HG03025 (cell line): ENCODE data around the gene RAD51B.

ENCODE experiments used
- ATAC-seq: cut with Tn5 transposase; IDR thresholded peaks from one replicate; pipeline ENCODE4 v1.9.1; 2021; ENCODE audit warnings: mild to moderate bottlenecking, moderate library complexity; ENCODE audit not compliant: unreplicated experiment, low FRiP score

Gene RAD51B

GRCh38 chr14:68675233-68675577, 855.6 kb downstream of the RAD51B start:
- no peak for ATAC-seq

GRCh38 chr14:68676511-68676943, 856.9 kb downstream of the RAD51B start:
- ATAC-seq: no peak

- ATAC-seq: no peak
Observed at GRCh38 chr14:68677476-68677875, 857.9 kb downstream of the RAD51B start.

GRCh38 chr14:68677901-68678300, 858.3 kb downstream of the RAD51B start:
- no peak for ATAC-seq

GRCh38 chr14:68678471-68678870, 858.9 kb downstream of the RAD51B start:
- no peak for ATAC-seq

- no peak for ATAC-seq
Observed at GRCh38 chr14:68679301-68679700, 859.7 kb downstream of the RAD51B start.

- ATAC-seq: no peak
Observed at GRCh38 chr14:68679746-68680467, 860.3 kb downstream of the RAD51B start.

- ATAC-seq: no peak
Observed at GRCh38 chr14:68680541-68681051, 861.0 kb downstream of the RAD51B start.

GRCh38 chr14:68681256-68682011, 861.9 kb downstream of the RAD51B start:
- no peak for ATAC-seq

- no peak for ATAC-seq
Observed at GRCh38 chr14:68682166-68683103, 862.9 kb downstream of the RAD51B start.

GRCh38 chr14:68683326-68683725, 863.7 kb downstream of the RAD51B start:
- ATAC-seq: no peak

- ATAC-seq: no peak
Observed at GRCh38 chr14:68684466-68685418, 865.2 kb downstream of the RAD51B start.

- peak; percentile 79 for ATAC-seq
Observed at GRCh38 chr14:68685419-68686204, 866.0 kb downstream of the RAD51B start.

GRCh38 chr14:68686205-68686465, 866.6 kb downstream of the RAD51B start:
- no peak for ATAC-seq

GRCh38 chr14:68686724-68687123, 867.1 kb downstream of the RAD51B start:
- ATAC-seq: no peak

GRCh38 chr14:68687746-68688145, 868.2 kb downstream of the RAD51B start:
- ATAC-seq: no peak

GRCh38 chr14:68688872-68689371, 869.3 kb downstream of the RAD51B start:
- ATAC-seq: no peak

GRCh38 chr14:68689511-68689910, 869.9 kb downstream of the RAD51B start:
- no peak for ATAC-seq
